PC-3 (cell line): ENCODE data around the gene NRN1. TPM values are rescaled to one million over a fixed set of nuclear protein-coding genes. Genes with fewer than 3 reads are reported as not detected.

Source experiments
- ATAC-seq: fragments of 200-7000 bp; cut with Tn5 transposase; 2 replicates; pipeline ENCODE4 v1.9.1; 2020; ENCODE audit warnings: mild to moderate bottlenecking, moderate library complexity
- BruUV-seq: library from RNA; stranded (reverse); fragments of 400-500 nt; replicated peaks from 2 replicates; lab custom pipeline; 2021; lab: Mats Ljungman, UMichigan
- CTCF ChIA-PET: fragments of 300-600 bp; sonication (Branson Sonifier 250); formaldehyde crosslinking; loops from one replicate; lab custom pipeline; 2022; ENCODE audit warnings: antibody characterized with exemption; lab: Charles Lee
- POLR2A ChIA-PET: fragments of 300-600 bp; sonication (Branson Sonifier 250); formaldehyde crosslinking; loops from one replicate; lab custom pipeline; 2022; ENCODE audit warnings: antibody characterized with exemption; ENCODE audit not compliant: unreplicated experiment; lab: Charles Lee
- DNase-seq: peaks from one replicate; pipeline ENCODE4 v3.0.0-alpha.2; 2015
- H2AFZ ChIP-seq: fragments of 300-600 bp; sonication (generic); 2 replicates; pipeline ENCODE4 v1.6.0; 2016; ENCODE audit warnings: antibody characterized with exemption, low read length
- H3F3A ChIP-seq: fragments of 300-600 bp; sonication (generic); one replicate; pipeline ENCODE4 v1.6.0; 2017; ENCODE audit warnings: antibody characterized with exemption, low read length, control low read depth, mild to moderate bottlenecking; ENCODE audit not compliant: unreplicated experiment
- H3K27ac ChIP-seq: fragments of 300-600 bp; sonication (generic); 2 replicates; pipeline ENCODE4 v1.5.1; 2016; ENCODE audit warnings: mild to moderate bottlenecking, low read length
- H3K27me3 ChIP-seq: fragments of 300-600 bp; sonication (generic); 2 replicates; pipeline ENCODE4 v1.6.1; 2016; ENCODE audit warnings: low read length, mixed read lengths
- H3K36me3 ChIP-seq: fragments of 300-600 bp; sonication (generic); 2 replicates; pipeline ENCODE4 v1.6.1; 2016; ENCODE audit warnings: low read depth, mixed run types, low read length, mixed read lengths
- H3K4me1 ChIP-seq: fragments of 300-600 bp; sonication (generic); 2 replicates; pipeline ENCODE4 v1.5.1; 2016; ENCODE audit warnings: low read length; ENCODE audit not compliant: insufficient read depth
- H3K4me2 ChIP-seq: fragments of 300-600 bp; sonication (generic); 2 replicates; pipeline ENCODE4 v1.6.0; 2016; ENCODE audit warnings: low read length
- H3K4me3 ChIP-seq: fragments of 300-600 bp; sonication (generic); 2 replicates; pipeline ENCODE4 v1.5.1; 2016; ENCODE audit warnings: mild to moderate bottlenecking, low read length, mixed read lengths
- H3K79me2 ChIP-seq: fragments of 300-600 bp; sonication (generic); 2 replicates; pipeline ENCODE4 v1.6.1; 2017; ENCODE audit warnings: low read length, mixed read lengths
- H3K9ac ChIP-seq: fragments of 300-600 bp; sonication (generic); 2 replicates; pipeline ENCODE4 v1.6.0; 2016; ENCODE audit warnings: mild to moderate bottlenecking, low read length
- H3K9me2 ChIP-seq: fragments of 300-600 bp; sonication (generic); replicated peaks from 2 replicates; pipeline ENCODE4 v1.6.1; 2016; ENCODE audit warnings: mixed run types, low read length, mixed read lengths
- H3K9me3 ChIP-seq: fragments of 300-600 bp; sonication (generic); 2 replicates; pipeline ENCODE4 v1.6.1; 2016; ENCODE audit warnings: low read length, mixed read lengths
- H4K20me1 ChIP-seq: fragments of 300-600 bp; sonication (generic); 2 replicates; pipeline ENCODE4 v1.6.1; 2016; ENCODE audit warnings: low read length, mixed read lengths
- EZH2 ChIP-seq: fragments of 300-600 bp; sonication (generic); IDR thresholded peaks from one replicate; pipeline ENCODE4 v1.6.1; 2017; ENCODE audit warnings: antibody characterized with exemption, mild to moderate bottlenecking, low read length; ENCODE audit not compliant: unreplicated experiment
- EZH2phosphoT487 ChIP-seq: fragments of 300-600 bp; sonication (generic); IDR thresholded peaks from 2 replicates; pipeline ENCODE4 v1.6.1; 2018; ENCODE audit warnings: mild to moderate bottlenecking, antibody characterized with exemption, low read length, borderline replicate concordance
- intact Hi-C: fragments of 100-400 bp; cut with micrococcal nuclease; formaldehyde crosslinking; loops from 2 replicates; pipeline ENCODE4 v1.9.0; 2023
- total RNA-seq: library from RNA; depleted of rRNA; stranded (reverse); fragments of >200 nt; gene quantifications from 2 replicates; pipeline ENCODE4 v1.2.3, GENCODE V29; 2014
- TF ChIP-seq, protein P1 (sequence below): fragments of 300-600 bp; sonication (generic); conservative IDR thresholded peaks from 2 replicates; pipeline ENCODE4 v1.5.1; 2017; ENCODE audit warnings: antibody characterized with exemption, low read depth, mild to moderate bottlenecking, low read length

NRN1 gene
- total RNA-seq, 1 experiment from 2014 or later, result not detected

DNA sequence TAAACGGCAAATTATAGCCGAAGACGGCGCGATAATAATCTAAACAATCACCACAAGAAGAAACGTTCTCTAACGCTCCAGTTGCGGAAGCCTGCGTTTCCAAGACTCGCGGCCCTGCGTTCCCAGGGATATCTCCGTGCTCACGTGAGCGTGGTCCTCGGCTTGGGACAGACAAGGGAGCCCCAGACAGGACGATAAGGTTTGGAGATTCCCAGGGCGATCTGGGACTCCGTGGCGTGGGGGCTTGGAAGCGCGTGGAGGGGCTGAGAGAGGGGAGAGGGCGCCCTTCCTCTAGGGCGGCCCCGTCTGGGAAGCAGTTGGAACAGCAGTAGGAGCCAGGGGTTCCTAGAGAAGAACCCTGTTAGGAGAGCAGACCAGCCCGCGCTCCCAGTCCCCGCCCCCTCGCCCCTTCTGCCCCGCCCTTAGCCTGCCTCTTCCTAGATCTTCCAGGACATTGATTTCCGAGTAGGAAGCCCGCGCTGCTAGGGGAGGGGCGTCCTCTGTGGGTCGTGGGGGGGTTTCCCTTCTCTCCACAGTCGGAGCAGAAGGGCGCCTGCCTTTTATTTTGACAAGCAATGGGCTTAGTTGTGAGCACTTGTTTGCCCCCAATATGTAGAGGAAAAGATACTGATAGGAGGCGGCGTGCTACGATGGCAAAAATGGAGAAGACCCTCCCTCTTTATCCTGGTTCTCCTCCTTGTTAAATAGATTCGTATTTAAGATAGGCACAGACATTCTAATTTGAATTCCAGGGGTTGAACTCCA lies 10.6 kb downstream of the NRN1 start:
- intact Hi-C loops, result no loop called here
- no peaks in the 10 kb centered on the region for H4K20me1 ChIP-seq
- no peak overlapping the region for H3K4me3 ChIP-seq
- no peaks in the 10 kb centered on the region for H3K79me2 ChIP-seq
- no peak for TF ChIP-seq EZH2
- TF ChIP-seq, protein P1, sequence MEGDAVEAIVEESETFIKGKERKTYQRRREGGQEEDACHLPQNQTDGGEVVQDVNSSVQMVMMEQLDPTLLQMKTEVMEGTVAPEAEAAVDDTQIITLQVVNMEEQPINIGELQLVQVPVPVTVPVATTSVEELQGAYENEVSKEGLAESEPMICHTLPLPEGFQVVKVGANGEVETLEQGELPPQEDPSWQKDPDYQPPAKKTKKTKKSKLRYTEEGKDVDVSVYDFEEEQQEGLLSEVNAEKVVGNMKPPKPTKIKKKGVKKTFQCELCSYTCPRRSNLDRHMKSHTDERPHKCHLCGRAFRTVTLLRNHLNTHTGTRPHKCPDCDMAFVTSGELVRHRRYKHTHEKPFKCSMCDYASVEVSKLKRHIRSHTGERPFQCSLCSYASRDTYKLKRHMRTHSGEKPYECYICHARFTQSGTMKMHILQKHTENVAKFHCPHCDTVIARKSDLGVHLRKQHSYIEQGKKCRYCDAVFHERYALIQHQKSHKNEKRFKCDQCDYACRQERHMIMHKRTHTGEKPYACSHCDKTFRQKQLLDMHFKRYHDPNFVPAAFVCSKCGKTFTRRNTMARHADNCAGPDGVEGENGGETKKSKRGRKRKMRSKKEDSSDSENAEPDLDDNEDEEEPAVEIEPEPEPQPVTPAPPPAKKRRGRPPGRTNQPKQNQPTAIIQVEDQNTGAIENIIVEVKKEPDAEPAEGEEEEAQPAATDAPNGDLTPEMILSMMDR, result no peak
- no peak for TF ChIP-seq EZH2phosphoT487
- H3K27ac ChIP-seq, result no peak overlapping the region
- POLR2A ChIA-PET, result no interaction called here
- no TSS peak for BruUV-seq
- ATAC-seq, result no peak
- H3K9me3 ChIP-seq, result no peaks in the 10 kb centered on the region
- DNase-seq, result no peak
- no peaks in the 10 kb centered on the region for H3F3A ChIP-seq
- peaks cover 7% of the 10 kb centered on the region; the same call in 1 of the 2 replicates for H3K27me3 ChIP-seq
- no peaks in the 10 kb centered on the region for H3K36me3 ChIP-seq
- H3K9me2 ChIP-seq, result no peaks in the 10 kb centered on the region
- no peaks in the 10 kb centered on the region for H3K4me1 ChIP-seq
- H3K9ac ChIP-seq, result no peak overlapping the region
- CTCF ChIA-PET, result no interaction called here
- H3K4me2 ChIP-seq, result no peak overlapping the region
- H2AFZ ChIP-seq, result no peak overlapping the region

DNA sequence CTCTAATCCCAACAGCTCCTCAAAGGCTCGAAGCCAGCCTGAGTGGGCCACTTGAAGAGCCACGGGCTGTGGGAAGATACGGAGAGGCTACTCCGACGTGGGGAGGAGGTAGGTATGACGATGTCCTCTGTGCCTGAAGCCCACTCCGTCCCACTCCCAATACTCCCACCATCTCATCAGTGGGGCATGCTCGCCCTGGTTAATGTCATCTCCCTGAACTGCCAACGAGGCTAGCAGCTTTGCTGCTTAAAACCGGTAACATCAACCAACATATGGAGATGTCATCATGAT lies 11.1 kb downstream of the NRN1 start:
- BruUV-seq, result no TSS peak
- POLR2A ChIA-PET, result no interaction called here
- no peaks in the 10 kb centered on the region for H3K79me2 ChIP-seq
- no peaks in the 10 kb centered on the region for H3K36me3 ChIP-seq
- no peaks in the 10 kb centered on the region for H3K4me1 ChIP-seq
- H3K27ac ChIP-seq, result no peak overlapping the region
- H3F3A ChIP-seq, result no peaks in the 10 kb centered on the region
- H3K4me2 ChIP-seq, result no peak overlapping the region
- H4K20me1 ChIP-seq, result no peaks in the 10 kb centered on the region
- intact Hi-C loops, result no loop called here
- DNase-seq (no peak), ATAC-seq (no peak)
- CTCF ChIA-PET, result no interaction called here
- no peak overlapping the region for H2AFZ ChIP-seq
- H3K27me3 ChIP-seq, result peaks cover 7% of the 10 kb centered on the region; the same call in 1 of the 2 replicates
- H3K9me3 ChIP-seq, result no peaks in the 10 kb centered on the region
- H3K4me3 ChIP-seq, result no peak overlapping the region
- H3K9ac ChIP-seq, result no peak overlapping the region
- H3K9me2 ChIP-seq, result no peaks in the 10 kb centered on the region
- TF ChIP-seq, protein P1, result no peak
- TF ChIP-seq EZH2phosphoT487 (no peak), EZH2 (no peak)

DNA sequence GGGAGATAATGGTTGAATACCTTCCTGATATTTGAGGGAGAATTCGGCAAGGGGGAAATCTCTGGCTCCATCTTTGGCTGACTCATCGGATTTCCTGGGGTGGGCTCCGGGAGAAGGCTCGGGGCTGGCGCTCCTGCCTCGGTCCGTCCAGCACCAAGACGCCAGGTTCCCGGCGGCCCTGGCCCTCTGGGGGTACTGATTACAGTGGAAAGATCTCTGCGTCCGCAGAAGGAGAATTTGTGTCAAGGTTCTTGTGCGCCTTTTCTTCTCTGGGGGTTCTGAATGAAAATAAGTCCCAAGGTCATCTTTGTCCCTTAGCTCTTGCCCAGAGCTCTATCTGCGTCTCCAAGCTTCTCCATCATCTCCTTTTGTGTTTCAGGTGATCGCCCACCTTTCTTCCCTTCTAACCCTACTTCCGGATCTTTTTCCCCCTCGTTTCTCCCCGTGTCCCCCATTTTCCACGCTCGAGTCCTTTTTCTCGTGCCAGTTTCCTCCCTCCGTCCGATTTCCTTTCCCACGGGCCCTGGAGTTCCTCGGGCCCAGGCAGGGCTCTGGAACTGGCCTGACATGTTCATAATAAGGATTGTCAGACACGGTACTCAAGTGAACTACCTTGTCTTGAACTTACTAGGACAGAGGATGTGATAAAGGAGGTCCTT lies 11.6 kb downstream of the NRN1 start:
- intact Hi-C loops, result no loop called here
- Histone ChIP-seq H3K27me3 (peaks cover 7% of the 10 kb centered on the region; the same call in 1 of the 2 replicates), H4K20me1 (no peaks in the 10 kb centered on the region), H3K4me3 (no peak overlapping the region), H3K9ac (no peak overlapping the region), H3F3A (no peaks in the 10 kb centered on the region), H3K4me2 (no peak overlapping the region), H3K27ac (no peak overlapping the region), H3K9me3 (no peaks in the 10 kb centered on the region), H3K79me2 (no peaks in the 10 kb centered on the region), H3K36me3 (no peaks in the 10 kb centered on the region), H2AFZ (no peak overlapping the region), H3K9me2 (no peaks in the 10 kb centered on the region), H3K4me1 (no peaks in the 10 kb centered on the region)
- POLR2A ChIA-PET, result no interaction called here
- CTCF ChIA-PET, result no interaction called here
- DNase-seq, result no peak
- no peak for TF ChIP-seq EZH2
- TF ChIP-seq, protein P1, result no peak
- TF ChIP-seq EZH2phosphoT487, result no peak
- no TSS peak for BruUV-seq
- ATAC-seq, result no peak
